Measurements from ENCODE around the gene TSEN2.
A peak's percentile ranks its signal among the peaks of the same experiment; 100 is the strongest.
"Not testable (repeated sequence)": the region's sequence is repeated elsewhere in the genome, so short reads cannot be mapped to it uniquely, and the experiment has no call there.

The TSEN2 gene

GRCh38 chr3:12452361-12453330 lies 31.6 kb upstream of the TSEN2 start:
- DNase-seq: no peak

GRCh38 chr3:12454076-12454815 lies 30.0 kb upstream of the TSEN2 start:
- no peak for DNase-seq

- DNase-seq: no peak
These were observed 29.5 kb upstream of the TSEN2 start for GRCh38 chr3:12454816-12455121.

- no peak for DNase-seq
These were observed 28.5 kb upstream of the TSEN2 start for GRCh38 chr3:12455740-12456139.

GRCh38 chr3:12456441-12456840 lies 27.8 kb upstream of the TSEN2 start:
- no peak for DNase-seq

GRCh38 chr3:12457380-12457779 lies 26.9 kb upstream of the TSEN2 start:
- DNase-seq: not testable (repeated sequence)

- DNase-seq: no peak
These were observed 25.4 kb upstream of the TSEN2 start for GRCh38 chr3:12458901-12459300.

GRCh38 chr3:12460127-12460526 lies 24.2 kb upstream of the TSEN2 start:
- DNase-seq: no peak

- no peak for DNase-seq
These were observed 23.1 kb upstream of the TSEN2 start for GRCh38 chr3:12461097-12461649.

- no peak for DNase-seq
These were observed 21.9 kb upstream of the TSEN2 start for GRCh38 chr3:12462159-12462947.

GRCh38 chr3:12463686-12464085 lies 20.6 kb upstream of the TSEN2 start:
- no peak for DNase-seq

- no peak for DNase-seq
These were observed 20.1 kb upstream of the TSEN2 start for GRCh38 chr3:12464181-12464580.

GRCh38 chr3:12465151-12465835 lies 19.0 kb upstream of the TSEN2 start:
- DNase-seq: no peak

GRCh38 chr3:12465836-12466225 lies 18.4 kb upstream of the TSEN2 start:
- no peak for DNase-seq

GRCh38 chr3:12467746-12468145 lies 16.5 kb upstream of the TSEN2 start:
- DNase-seq: no peak

GRCh38 chr3:12468276-12468675 lies 16.0 kb upstream of the TSEN2 start:
- DNase-seq: no peak

GRCh38 chr3:12468757-12469156 lies 15.5 kb upstream of the TSEN2 start:
- no peak for DNase-seq

- DNase-seq: not testable (repeated sequence)
These were observed 15.1 kb upstream of the TSEN2 start for GRCh38 chr3:12469222-12469621.

- DNase-seq: no peak
These were observed 14.2 kb upstream of the TSEN2 start for GRCh38 chr3:12470111-12470510.

GRCh38 chr3:12470680-12471079 lies 13.6 kb upstream of the TSEN2 start:
- no peak for DNase-seq

GRCh38 chr3:12471241-12471640 lies 13.0 kb upstream of the TSEN2 start:
- DNase-seq: peak; percentile 14

GRCh38 chr3:12472000-12472610 lies 12.2 kb upstream of the TSEN2 start:
- DNase-seq: no peak
